Vagina (tissue), 2 donors: ENCODE data around the gene FOCAD. TPM values are rescaled to one million over a fixed set of nuclear protein-coding genes. Genes with fewer than 3 reads are reported as not detected.

Source experiments
- DNase-seq, 2 donors: peaks; one replicate each; pipeline ENCODE4 v3.0.0-alpha.2; 2017; ENCODE audit errors: extremely low spot score in 2 of 2
- H3K27ac ChIP-seq: fragments of 200-600 bp; sonication (generic); one replicate; pipeline ENCODE4 v1.5.1; 2019
- H3K27me3 ChIP-seq: fragments of 200-600 bp; sonication (generic); one replicate; pipeline ENCODE4 v1.5.1; 2019
- H3K36me3 ChIP-seq, 2 donors: fragments of 200-600 bp; sonication (generic); one replicate each; pipeline ENCODE4 v1.5.1; 2017 to 2019
- H3K4me1 ChIP-seq: fragments of 200-600 bp; sonication (generic); one replicate; pipeline ENCODE4 v1.5.1; 2019
- H3K4me3 ChIP-seq, 2 donors: fragments of 200-600 bp; sonication (generic); 1 replicate in 1 of 2; 2 replicates in 1 of 2; pipeline ENCODE4 v1.5.1; 2016 to 2019
- H3K9me3 ChIP-seq: fragments of 200-600 bp; sonication (generic); one replicate; pipeline ENCODE4 v1.5.1; 2019
- POLR2A ChIP-seq, 2 donors: fragments of 450-650 bp; IDR thresholded peaks; one replicate each; pipeline ENCODE4 v1.6.1; 2017; ENCODE audit warnings: antibody characterized with exemption in 2 of 2, mild to moderate bottlenecking in 2 of 2, moderate library complexity in 2 of 2
- POLR2AphosphoS5 ChIP-seq, 2 donors: sonication (generic); formaldehyde crosslinking; IDR thresholded peaks; one replicate each; pipeline ENCODE4 v1.9.0; 2017; ENCODE audit warnings: antibody characterized with exemption in 2 of 2, mild to moderate bottlenecking in 2 of 2, low read depth in 1 of 2; ENCODE audit not compliant: insufficient read depth in 1 of 2
- intact Hi-C: fragments of 100-400 bp; cut with DNase I; formaldehyde crosslinking; loops from one replicate; pipeline ENCODE4 v1.15.1; 2023
- total RNA-seq: library from RNA; depleted of rRNA; stranded (reverse); fragments of >200 nt; gene quantifications from one replicate; pipeline ENCODE4 v1.2.3, GENCODE V29; 2016
- TF ChIP-seq, protein P1 (sequence below), 3 experiments: fragments of 450-650 bp in 2 of 3; fragments of 200-600 bp in 1 of 3; sonication (generic) in 1 of 3; IDR thresholded peaks; one replicate each; pipeline ENCODE4 v1.5.1; 2017 to 2019; ENCODE audit warnings: antibody characterized with exemption in 3 of 3, mild to moderate bottlenecking in 2 of 3, moderate library complexity in 2 of 3

FOCAD gene
- total RNA-seq, 1 donor from 2014 or later = 39.8 TPM

DNA sequence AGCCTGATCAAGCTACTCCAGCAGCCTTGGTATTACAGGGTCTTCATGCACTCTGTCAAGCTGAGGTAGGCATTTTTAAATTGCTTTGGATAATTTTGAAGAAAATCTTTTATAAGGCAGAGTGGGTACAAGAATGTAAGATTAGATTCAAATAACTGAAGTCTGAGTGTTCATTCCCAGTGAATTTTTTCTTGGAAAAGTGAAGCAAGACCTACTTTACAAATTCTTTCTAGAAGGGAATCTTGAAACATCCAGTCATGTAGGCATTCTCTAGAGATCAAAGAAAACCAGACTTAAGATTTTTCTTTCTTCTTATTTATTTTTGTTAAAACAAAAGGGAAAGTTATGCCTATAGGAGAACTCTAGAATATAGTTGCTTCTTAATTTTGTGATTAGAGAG is 139.0 kb downstream of the FOCAD start:
- Histone ChIP-seq H3K27ac (no peak overlapping the region), H3K27me3 (no peaks in the 10 kb centered on the region), H3K36me3 (no peaks in the 10 kb centered on the region), H3K9me3 (no peaks in the 10 kb centered on the region), H3K4me3 (no peak overlapping the region), H3K4me1 (no peaks in the 10 kb centered on the region)
- TF ChIP-seq POLR2A (IDR thresholded peaks at IDR 0.05) (no peak), POLR2AphosphoS5 (IDR thresholded peaks at IDR 0.05; ENCODE audit: insufficient read depth in 1 of 2, low read depth in 1 of 2) (no peak)
- TF ChIP-seq, protein P1, sequence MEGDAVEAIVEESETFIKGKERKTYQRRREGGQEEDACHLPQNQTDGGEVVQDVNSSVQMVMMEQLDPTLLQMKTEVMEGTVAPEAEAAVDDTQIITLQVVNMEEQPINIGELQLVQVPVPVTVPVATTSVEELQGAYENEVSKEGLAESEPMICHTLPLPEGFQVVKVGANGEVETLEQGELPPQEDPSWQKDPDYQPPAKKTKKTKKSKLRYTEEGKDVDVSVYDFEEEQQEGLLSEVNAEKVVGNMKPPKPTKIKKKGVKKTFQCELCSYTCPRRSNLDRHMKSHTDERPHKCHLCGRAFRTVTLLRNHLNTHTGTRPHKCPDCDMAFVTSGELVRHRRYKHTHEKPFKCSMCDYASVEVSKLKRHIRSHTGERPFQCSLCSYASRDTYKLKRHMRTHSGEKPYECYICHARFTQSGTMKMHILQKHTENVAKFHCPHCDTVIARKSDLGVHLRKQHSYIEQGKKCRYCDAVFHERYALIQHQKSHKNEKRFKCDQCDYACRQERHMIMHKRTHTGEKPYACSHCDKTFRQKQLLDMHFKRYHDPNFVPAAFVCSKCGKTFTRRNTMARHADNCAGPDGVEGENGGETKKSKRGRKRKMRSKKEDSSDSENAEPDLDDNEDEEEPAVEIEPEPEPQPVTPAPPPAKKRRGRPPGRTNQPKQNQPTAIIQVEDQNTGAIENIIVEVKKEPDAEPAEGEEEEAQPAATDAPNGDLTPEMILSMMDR (IDR thresholded peaks at IDR 0.05) = no peak
- intact Hi-C loops = no loop called here
- DNase-seq = no peak

DNA sequence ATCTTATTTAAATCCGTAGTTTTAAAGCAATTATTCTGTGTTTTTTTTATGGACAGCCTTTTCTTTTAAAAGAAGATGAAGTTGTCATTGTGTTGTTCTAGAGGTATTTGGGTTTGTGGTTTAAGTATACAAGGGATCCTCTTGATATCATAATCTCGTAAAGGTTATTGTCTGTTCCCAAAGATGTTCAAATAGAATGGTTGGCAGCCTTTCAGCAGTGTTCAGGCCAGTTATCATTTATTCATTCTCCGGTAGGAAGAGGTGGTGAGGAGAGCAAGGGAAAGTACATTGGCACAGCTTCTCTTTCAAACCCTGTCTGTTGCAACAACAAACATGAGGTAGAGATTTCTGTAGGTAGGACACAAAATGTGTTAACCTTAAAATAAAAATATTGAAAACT is 147.0 kb downstream of the FOCAD start:
- Histone ChIP-seq H3K9me3 (no peaks in the 10 kb centered on the region), H3K36me3 (no peaks in the 10 kb centered on the region), H3K27ac (no peak overlapping the region), H3K4me3 (no peak overlapping the region), H3K27me3 (no peaks in the 10 kb centered on the region), H3K4me1 (no peaks in the 10 kb centered on the region)
- TF ChIP-seq, protein P1 (IDR thresholded peaks at IDR 0.05) = no peak
- TF ChIP-seq POLR2A (IDR thresholded peaks at IDR 0.05) (no peak), POLR2AphosphoS5 (IDR thresholded peaks at IDR 0.05; ENCODE audit: insufficient read depth in 1 of 2, low read depth in 1 of 2) (no peak)
- DNase-seq = no peak
- intact Hi-C loops = no loop called here

DNA sequence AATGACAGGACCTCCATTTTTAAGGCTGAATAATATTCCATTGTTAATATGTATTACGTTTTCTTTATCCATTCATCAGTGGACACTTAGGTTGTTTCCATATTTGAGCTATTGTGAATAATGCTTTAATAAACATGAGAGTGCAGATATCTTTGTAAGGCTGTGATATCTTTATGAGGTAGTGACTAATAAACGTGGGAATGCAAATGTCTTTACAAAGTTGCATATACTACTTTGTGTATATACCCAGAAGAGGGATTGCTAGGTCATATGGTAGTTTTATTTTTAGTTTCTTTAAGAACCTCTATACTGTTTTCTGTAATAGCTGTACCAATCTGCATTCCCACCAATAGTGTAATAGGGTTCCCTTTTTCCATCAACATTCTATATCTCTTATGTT is 148.7 kb downstream of the FOCAD start:
- TF ChIP-seq, protein P1 (IDR thresholded peaks at IDR 0.05) = no peak
- no peak for TF ChIP-seq POLR2A (IDR thresholded peaks at IDR 0.05)
- TF ChIP-seq POLR2AphosphoS5 (IDR thresholded peaks at IDR 0.05; ENCODE audit: insufficient read depth in 1 of 2, low read depth in 1 of 2) = no peak
- no peaks in the 10 kb centered on the region for H3K9me3 ChIP-seq
- H3K4me3 ChIP-seq = no peak overlapping the region
- H3K4me1 ChIP-seq = no peaks in the 10 kb centered on the region
- no peaks in the 10 kb centered on the region for H3K36me3 ChIP-seq
- no peak overlapping the region for H3K27ac ChIP-seq
- intact Hi-C loops = no loop called here
- DNase-seq = no peak
- H3K27me3 ChIP-seq = no peaks in the 10 kb centered on the region

DNA sequence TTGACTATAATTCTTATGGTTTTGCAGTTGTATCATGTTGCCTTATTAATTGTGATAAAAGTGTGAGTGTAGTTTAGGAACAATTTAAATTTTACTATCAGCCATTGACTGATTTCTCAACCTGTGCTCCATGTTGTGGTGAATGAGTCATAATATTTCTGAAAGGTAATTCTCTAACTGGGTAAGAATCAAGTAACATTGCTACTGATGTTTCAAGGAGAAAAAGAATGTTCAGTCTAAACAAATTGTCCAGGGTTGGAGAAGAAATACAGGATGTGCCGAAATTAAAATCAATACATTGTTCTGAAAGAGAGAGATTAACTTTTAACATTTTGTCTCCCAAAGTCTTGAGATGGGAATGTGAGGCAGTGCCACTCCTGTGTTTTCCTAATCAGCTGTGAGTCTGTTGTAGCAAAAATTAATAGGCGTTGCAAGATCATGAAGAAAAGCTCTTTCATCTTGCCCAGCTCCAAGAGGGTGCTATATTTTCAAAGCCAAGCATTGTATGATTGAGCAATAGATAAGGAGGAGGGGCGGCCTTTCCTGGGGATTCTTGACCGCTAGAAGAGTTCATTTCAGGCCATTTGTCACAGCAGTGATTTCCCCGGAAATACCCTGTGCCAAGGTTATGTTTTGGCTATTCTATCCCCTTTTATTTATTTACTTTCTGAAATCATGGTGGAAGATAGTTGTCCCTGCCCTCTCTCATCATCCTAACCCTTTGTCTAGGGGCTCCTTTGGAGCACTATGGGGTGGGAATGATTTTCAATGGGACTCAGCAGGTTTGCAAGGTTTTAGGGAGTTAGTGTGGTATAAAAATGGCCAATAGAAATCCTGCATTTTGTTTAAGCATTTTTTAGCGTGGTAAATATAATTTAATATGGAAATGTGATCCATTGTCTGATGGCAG is 151.6 kb downstream of the FOCAD start:
- no peaks in the 10 kb centered on the region for H3K9me3 ChIP-seq
- H3K27ac ChIP-seq = no peak overlapping the region
- intact Hi-C loops = no loop called here
- no peak for DNase-seq
- H3K4me1 ChIP-seq = no peaks in the 10 kb centered on the region
- H3K27me3 ChIP-seq = no peaks in the 10 kb centered on the region
- H3K36me3 ChIP-seq = no peaks in the 10 kb centered on the region
- no peak overlapping the region for H3K4me3 ChIP-seq
- no peak for TF ChIP-seq POLR2AphosphoS5 (IDR thresholded peaks at IDR 0.05; ENCODE audit: insufficient read depth in 1 of 2, low read depth in 1 of 2)
- TF ChIP-seq, protein P1 (IDR thresholded peaks at IDR 0.05) = no peak
- no peak for TF ChIP-seq POLR2A (IDR thresholded peaks at IDR 0.05)

DNA sequence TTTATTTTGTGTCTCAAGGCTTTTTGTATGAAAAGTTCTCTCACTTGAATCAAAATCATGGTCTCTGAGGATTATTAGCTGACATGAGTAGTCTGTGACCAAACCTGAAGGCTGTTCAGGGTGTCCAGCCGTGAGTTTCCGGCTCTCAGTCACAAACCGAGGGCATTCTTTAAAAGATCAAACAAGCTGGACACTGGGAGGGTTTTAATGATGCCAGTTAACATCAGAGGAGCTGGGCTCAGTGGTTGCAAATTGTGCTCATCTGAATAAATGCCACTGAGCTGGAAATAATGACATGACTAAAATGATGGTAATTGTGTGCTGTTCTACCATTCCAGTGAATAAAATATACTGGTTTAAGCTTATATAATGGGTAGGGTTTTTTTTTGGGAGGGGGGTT is 153.1 kb downstream of the FOCAD start:
- TF ChIP-seq POLR2A (IDR thresholded peaks at IDR 0.05) (no peak), POLR2AphosphoS5 (IDR thresholded peaks at IDR 0.05; ENCODE audit: insufficient read depth in 1 of 2, low read depth in 1 of 2) (no peak)
- Histone ChIP-seq H3K27me3 (no peaks in the 10 kb centered on the region), H3K36me3 (no peaks in the 10 kb centered on the region), H3K27ac (no peak overlapping the region), H3K4me1 (no peaks in the 10 kb centered on the region), H3K4me3 (no peak overlapping the region), H3K9me3 (no peaks in the 10 kb centered on the region)
- DNase-seq = no peak
- intact Hi-C loops = no loop called here
